ENCODE data around the gene KCNG3.

KCNG3 gene

GRCh38 chr2:42510608-42511243 is 16.9 kb upstream of the KCNG3 start:
- H3K4me2 ChIP-seq: peak overlapping the region; percentile 53 to 85 (median 62)

GRCh38 chr2:42510191-42510590 is 16.4 kb upstream of the KCNG3 start:
- Histone ChIP-seq H3K4me3 (no peak overlapping the region), H3K27me3 (no peaks in the 10 kb centered on the region), H3K36me3 (no peaks in the 10 kb centered on the region), H3K4me2 (peak overlapping the region; percentile 53 to 85 (median 62)), H3K9me3 (replicated peaks in 1 of 11) (no peaks in the 10 kb centered on the region), H3K4me1 (peaks cover 11 to 40% (median 16%) of the 10 kb centered on the region in 10 experiments), H4K20me1 (no peaks in the 10 kb centered on the region), H3K9ac (no peak overlapping the region; a peak in 1 of 22 replicates), H3K27ac (peak overlapping the region in 5 of 11 experiments; percentile 16 to 43 (median 26); a peak in 4 of 22 replicates)
- TF ChIP-seq Cebpa-rat (IDR thresholded peaks at IDR 0.05): no peak

More at GRCh38 chr2:42510608-42511243, 16.9 kb upstream of the KCNG3 start:
- TF ChIP-seq Cebpa-rat (IDR thresholded peaks at IDR 0.05): no peak
- Histone ChIP-seq H3K36me3 (no peaks in the 10 kb centered on the region), H3K27ac (peak overlapping the region in 5 of 11 experiments; percentile 16 to 43 (median 26); a peak in 3 of 22 replicates), H3K9me3 (replicated peaks in 1 of 11) (no peaks in the 10 kb centered on the region), H3K27me3 (no peaks in the 10 kb centered on the region), H4K20me1 (no peaks in the 10 kb centered on the region), H3K4me3 (0 out of 20 replicates have a peak overlapping the region, but pooled peaks of 1 of the 10 experiments have one; percentile 5), H3K9ac (peak overlapping the region in 1 of 11 experiments; percentile 24; a peak in 1 of 22 replicates), H3K4me1 (peaks cover 11 to 40% (median 16%) of the 10 kb centered on the region in 10 experiments)

GRCh38 chr2:42504364-42505230 is 10.8 kb upstream of the KCNG3 start:
- Histone ChIP-seq H3K4me1 (peaks cover 0 to 6% (median 0%) of the 10 kb centered on the region in 10 experiments; a peak in 5 of 20 replicates), H3K9ac (no peak overlapping the region), H4K20me1 (no peaks in the 10 kb centered on the region), H3K9me3 (replicated peaks in 1 of 11) (peaks cover 0 to 10% (median 0%) of the 10 kb centered on the region in 11 experiments; a peak in 7 of 22 replicates), H3K27ac (no peak overlapping the region), H3K36me3 (no peaks in the 10 kb centered on the region), H3K27me3 (no peaks in the 10 kb centered on the region), H3K4me3 (no peak overlapping the region), H3K4me2 (no peak overlapping the region)
- TF ChIP-seq Cebpa-rat (IDR thresholded peaks at IDR 0.05): no peak

GRCh38 chr2:42503291-42503690 is 9.5 kb upstream of the KCNG3 start:
- Histone ChIP-seq H3K27me3 (no peaks in the 10 kb centered on the region), H3K36me3 (no peaks in the 10 kb centered on the region), H3K27ac (no peak overlapping the region), H3K4me1 (no peaks in the 10 kb centered on the region), H3K9me3 (replicated peaks in 1 of 11) (peaks cover 0 to 10% (median 0%) of the 10 kb centered on the region in 11 experiments; a peak in 7 of 22 replicates), H4K20me1 (no peaks in the 10 kb centered on the region), H3K4me2 (no peak overlapping the region), H3K9ac (no peak overlapping the region), H3K4me3 (no peak overlapping the region)
- no peak for TF ChIP-seq Cebpa-rat (IDR thresholded peaks at IDR 0.05)

- Histone ChIP-seq H3K27ac (no peak overlapping the region), H3K9ac (no peak overlapping the region), H3K9me3 (replicated peaks in 1 of 11) (peaks cover 0 to 1% (median 0%) of the 10 kb centered on the region in 11 experiments; a peak in 2 of 22 replicates), H3K4me2 (no peak overlapping the region), H3K27me3 (peaks cover 8 to 14% (median 13%) of the 10 kb centered on the region in 11 experiments; a peak in 21 of 22 replicates), H4K20me1 (no peaks in the 10 kb centered on the region), H3K4me3 (no peak overlapping the region), H3K36me3 (no peaks in the 10 kb centered on the region), H3K4me1 (peaks cover 0 to 18% (median 6%) of the 10 kb centered on the region in 10 experiments; a peak in 13 of 20 replicates)
- TF ChIP-seq Cebpa-rat (IDR thresholded peaks at IDR 0.05): no peak
Observed at GRCh38 chr2:42498497-42498896, 4.7 kb upstream of the KCNG3 start.

- peak overlapping the region; percentile 4 to 100 (median 97); a peak in 13 of 22 replicates for H3K4me2 ChIP-seq
- H3K27me3 ChIP-seq: peaks cover 11 to 21% (median 18%) of the 10 kb centered on the region in 11 experiments; a peak in 21 of 22 replicates
- H3K4me1 ChIP-seq: peaks cover 0 to 21% (median 6%) of the 10 kb centered on the region in 10 experiments; a peak in 13 of 20 replicates
- H3K9me3 ChIP-seq (replicated peaks in 1 of 11): peaks cover 0 to 11% (median 0%) of the 10 kb centered on the region in 11 experiments; a peak in 4 of 22 replicates
- no peak overlapping the region for H3K9ac ChIP-seq
- no peak overlapping the region for H3K4me3 ChIP-seq
- peak in 1 of 11 experiments; percentile 61; a peak in 2 of 22 replicates for TF ChIP-seq Cebpa-rat (IDR thresholded peaks at IDR 0.05)
- no peaks in the 10 kb centered on the region for H4K20me1 ChIP-seq
- H3K27ac ChIP-seq: no peak overlapping the region
- no peaks in the 10 kb centered on the region for H3K36me3 ChIP-seq
Observed at GRCh38 chr2:42495611-42496010, 1.8 kb upstream of the KCNG3 start.

DNA sequence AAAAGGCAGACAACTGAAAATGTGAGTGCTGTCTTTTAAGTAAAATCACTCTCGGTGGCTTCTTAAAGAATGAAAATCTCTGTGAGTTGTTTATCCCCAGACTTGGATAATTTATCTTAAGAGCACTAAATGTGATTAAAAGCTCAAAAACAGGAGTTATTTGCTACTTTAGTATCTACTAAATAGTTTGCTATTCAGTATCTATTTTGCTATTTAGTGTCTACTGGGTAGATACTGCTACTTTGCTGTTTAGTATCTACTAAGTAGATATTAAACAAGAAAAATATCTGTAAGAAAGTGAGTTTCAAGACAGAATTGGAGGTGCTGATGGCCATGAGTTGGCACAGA is 1.4 kb upstream of the KCNG3 start:
- H3K9me3 ChIP-seq (replicated peaks in 1 of 11): peaks cover 0 to 11% (median 0%) of the 10 kb centered on the region in 11 experiments; a peak in 4 of 22 replicates
- no peak for TF ChIP-seq Cebpa-rat (IDR thresholded peaks at IDR 0.05)
- no peaks in the 10 kb centered on the region for H3K36me3 ChIP-seq
- H3K4me3 ChIP-seq: peak overlapping the region in 6 of 10 experiments; percentile 67 to 74 (median 68); a peak in 8 of 20 replicates
- H3K27ac ChIP-seq: no peak overlapping the region
- H3K27me3 ChIP-seq: peaks cover 11 to 21% (median 18%) of the 10 kb centered on the region in 11 experiments; a peak in 21 of 22 replicates
- H3K4me1 ChIP-seq: peaks cover 0 to 21% (median 6%) of the 10 kb centered on the region in 10 experiments; a peak in 13 of 20 replicates
- no peaks in the 10 kb centered on the region for H4K20me1 ChIP-seq
- peak overlapping the region in 2 of 11 experiments; percentile 79 to 84; a peak in 1 of 22 replicates for H3K9ac ChIP-seq
- peak overlapping the region; percentile 93 to 100 (median 98); a peak in 21 of 22 replicates for H3K4me2 ChIP-seq

DNA sequence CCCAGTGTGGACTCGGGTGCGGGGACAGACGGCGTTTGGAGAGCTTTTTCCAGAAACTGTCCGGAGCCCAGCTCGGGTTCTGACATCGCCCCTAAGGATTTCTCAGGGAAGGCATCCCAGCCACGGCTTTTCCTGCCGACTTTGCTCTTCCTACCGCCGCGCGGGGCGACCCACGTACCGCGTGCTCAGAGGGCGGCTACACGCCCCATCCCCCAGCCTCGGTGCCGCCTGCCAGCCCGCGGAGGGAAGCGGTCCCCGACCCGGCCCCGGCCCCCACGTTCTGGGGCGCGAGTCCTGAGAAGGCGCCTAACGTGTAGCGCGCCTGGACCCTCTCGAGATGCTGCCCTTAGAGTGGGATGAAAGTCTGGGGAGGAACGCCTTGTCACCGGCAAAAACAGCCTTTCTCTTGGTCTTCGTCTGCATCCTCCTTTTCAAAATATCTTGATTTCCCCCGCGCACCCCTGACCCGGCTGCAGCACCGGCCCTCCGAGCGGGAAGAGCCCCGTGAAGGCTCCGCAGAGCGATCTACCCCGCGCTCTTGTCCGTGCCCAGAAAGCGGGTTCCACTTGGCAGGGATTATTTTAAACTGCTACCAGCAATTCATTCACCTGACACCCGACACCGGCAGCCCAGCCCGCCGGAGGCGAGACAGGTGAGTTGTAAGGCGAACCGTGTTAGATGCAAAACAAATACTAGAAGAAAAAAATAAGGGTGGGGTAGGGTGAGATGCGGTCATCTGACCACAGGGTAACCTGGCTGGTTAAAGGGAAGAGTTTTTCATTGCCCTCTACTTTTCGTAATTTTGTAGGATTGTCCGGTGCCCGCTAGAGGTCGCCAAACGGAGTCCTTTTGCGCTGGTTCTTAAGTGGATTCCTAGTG is 812 bp upstream of the KCNG3 start:
- Histone ChIP-seq H3K4me1 (peaks cover 0 to 21% (median 6%) of the 10 kb centered on the region in 10 experiments; a peak in 13 of 20 replicates), H3K27ac (peak overlapping the region in 10 of 11 experiments; percentile 11 to 74 (median 61); a peak in 17 of 22 replicates), H4K20me1 (no peaks in the 10 kb centered on the region), H3K4me3 (peak overlapping the region; percentile 67 to 80 (median 70)), H3K9ac (peak overlapping the region; percentile 57 to 84 (median 76)), H3K36me3 (no peaks in the 10 kb centered on the region), H3K4me2 (peak overlapping the region; percentile 93 to 100 (median 98)), H3K27me3 (peaks cover 11 to 21% (median 18%) of the 10 kb centered on the region in 11 experiments; a peak in 21 of 22 replicates), H3K9me3 (replicated peaks in 1 of 11) (peaks cover 0 to 11% (median 0%) of the 10 kb centered on the region in 11 experiments; a peak in 4 of 22 replicates)
- no peak for TF ChIP-seq Cebpa-rat (IDR thresholded peaks at IDR 0.05)
